ENCODE measurements around the gene CHAF1A. TPM values are rescaled to one million over a fixed set of nuclear protein-coding genes. Genes with fewer than 3 reads are reported as not detected.

CHAF1A gene
- total and polyA plus RNA-seq, 2 of the 8 experiments (the other 6 are each of a cell fraction or from before 2014, with no cell fraction given) = 122 to 147 TPM

DNA sequence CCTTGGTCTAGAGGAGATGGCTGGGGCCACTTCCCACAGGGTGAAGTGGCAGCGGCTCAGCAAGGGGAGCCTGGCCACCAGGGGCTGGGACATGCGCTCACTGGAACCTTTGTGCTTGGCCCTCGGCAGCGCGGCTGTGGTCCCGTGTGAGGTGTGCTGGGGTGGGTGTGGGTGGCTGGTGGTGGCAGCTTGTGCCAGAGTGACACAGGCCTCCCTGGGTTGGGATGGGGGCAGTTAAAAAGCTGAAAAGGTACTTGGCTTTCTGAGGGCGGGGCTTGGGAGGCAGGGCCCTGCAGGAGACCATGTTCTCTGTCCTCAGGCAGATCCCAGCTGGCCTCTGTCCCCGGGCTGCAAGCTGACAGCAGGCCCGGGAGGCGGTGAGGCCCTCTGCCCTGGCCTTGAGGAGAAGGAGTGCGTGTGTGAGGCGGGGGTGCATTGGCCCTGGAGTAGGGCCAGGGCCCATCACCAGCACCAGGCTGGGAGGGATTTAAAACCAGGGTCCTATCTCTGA lies 41.7 kb upstream of the CHAF1A start:
- WGBS, 2 experiments (ENCODE audit: extremely low coverage in 1 of 2, insufficient coverage in 1 of 2, insufficient read length in 1 of 2, insufficient replicate concordance in 2 of 2, low coverage in 1 of 2, low lambda C conversion rate in 2 of 2, missing lambda C conversion rate in 1 of 2) = 82% methylated on average over 12 of the region's 12 CpGs; no CpG with 5 or more reads in 1 of the 2 experiments
- Histone ChIP-seq H3K36me3 (ENCODE audit: control insufficient read depth in 2 of 4, insufficient read depth in 4 of 4, low read length in 3 of 4) (peaks cover 5 to 18% (median 14%) of the 10 kb centered on the region in 4 experiments; a peak in 6 of 8 replicates), H3K9ac (replicated peaks in 1 of 4; ENCODE audit: extremely low read depth in 1 of 4, low read depth in 3 of 4, low read length in 3 of 4) (no peak overlapping the region), H4K5ac (ENCODE audit: insufficient read length, low read depth, low read length) (no peak overlapping the region), H3K79me2 (ENCODE audit: control insufficient read depth in 1 of 2, insufficient read depth in 2 of 2, low read length in 2 of 2) (no peaks in the 10 kb centered on the region), H4K8ac (ENCODE audit: extremely low read depth, insufficient read depth, low read length) (peak overlapping the region; percentile 9), H3K27ac (ENCODE audit: low read depth, low read length) (no peak overlapping the region), H3K18ac (ENCODE audit: extremely low read depth, low read length) (no peak overlapping the region), H3K4me2 (ENCODE audit: insufficient read depth in 1 of 2, low read depth in 2 of 2, low read length in 2 of 2) (no peak overlapping the region), H2BK15ac (ENCODE audit: low read length) (no peak overlapping the region), H3K4me3 (ENCODE audit: extremely low read depth in 1 of 4, insufficient read depth in 2 of 4, low read depth in 3 of 4, low read length in 4 of 4) (no peak overlapping the region), H3K14ac (ENCODE audit: insufficient read length) (no peak overlapping the region), H3K4me1 (replicated peaks in 1 of 4; ENCODE audit: control insufficient read depth in 3 of 4, insufficient read depth in 4 of 4, low read length in 3 of 4) (peaks cover 0 to 12% (median 2%) of the 10 kb centered on the region in 4 experiments; a peak in 2 of 7 replicates), H2BK20ac (ENCODE audit: low read length) (no peak overlapping the region), H2BK12ac (ENCODE audit: low read depth, low read length) (0 out of 2 replicates have a peak overlapping the region, but pooled peaks have one; percentile 27), H3K4ac (replicated peaks; ENCODE audit: insufficient read length, low read depth, low read length) (no peak overlapping the region), H2AK5ac (ENCODE audit: low read depth, low read length) (no peak overlapping the region), H4K91ac (replicated peaks; ENCODE audit: insufficient read length, low read length) (no peak overlapping the region), H4K20me1 (replicated peaks in 1 of 2; ENCODE audit: control insufficient read depth in 1 of 2, insufficient read depth in 2 of 2, low read length in 2 of 2) (peaks cover 9 to 23% of the 10 kb centered on the region in 2 experiments), H3K23me2 (ENCODE audit: low read depth, low read length) (no peaks in the 10 kb centered on the region), H3K23ac (ENCODE audit: insufficient read length) (no peak overlapping the region), H3K79me1 (ENCODE audit: low read depth, low read length) (no peaks in the 10 kb centered on the region), H3K9me3 (ENCODE audit: insufficient read depth in 2 of 2, low read depth in 1 of 2, low read length in 1 of 2) (no peaks in the 10 kb centered on the region), H3K56ac (replicated peaks; ENCODE audit: insufficient read length, low read depth, low read length) (no peak overlapping the region), H2BK120ac (replicated peaks; ENCODE audit: low read depth, low read length) (no peak overlapping the region), H2BK5ac (ENCODE audit: low read depth, low read length) (peak overlapping the region; percentile 52), H2AFZ (ENCODE audit: low read length) (no peak overlapping the region), H3K27me3 (replicated peaks in 1 of 4; ENCODE audit: control insufficient read depth in 3 of 4, extremely low read depth in 1 of 4, insufficient read depth in 3 of 4, low read length in 3 of 4) (no peaks in the 10 kb centered on the region)
- DNase-seq (ENCODE audit: low read depth in 1 of 2, low spot score in 2 of 2) (no peak), FAIRE-seq (no peak)
- CTCF ChIA-PET (ENCODE audit: partially characterized antibody) = interaction anchor here (0.6 to 3.5 kb wide), 6 partner anchors 8 to 92 kb away, joined by 3 to 37 read pairs (median 4); no protein-coding TSS in a partner anchor
- no peak for TF ChIP-seq CHD1 (IDR thresholded peaks at IDR 0.05; ENCODE audit: low read depth, low read length)
- TF ChIP-seq, protein P1, sequence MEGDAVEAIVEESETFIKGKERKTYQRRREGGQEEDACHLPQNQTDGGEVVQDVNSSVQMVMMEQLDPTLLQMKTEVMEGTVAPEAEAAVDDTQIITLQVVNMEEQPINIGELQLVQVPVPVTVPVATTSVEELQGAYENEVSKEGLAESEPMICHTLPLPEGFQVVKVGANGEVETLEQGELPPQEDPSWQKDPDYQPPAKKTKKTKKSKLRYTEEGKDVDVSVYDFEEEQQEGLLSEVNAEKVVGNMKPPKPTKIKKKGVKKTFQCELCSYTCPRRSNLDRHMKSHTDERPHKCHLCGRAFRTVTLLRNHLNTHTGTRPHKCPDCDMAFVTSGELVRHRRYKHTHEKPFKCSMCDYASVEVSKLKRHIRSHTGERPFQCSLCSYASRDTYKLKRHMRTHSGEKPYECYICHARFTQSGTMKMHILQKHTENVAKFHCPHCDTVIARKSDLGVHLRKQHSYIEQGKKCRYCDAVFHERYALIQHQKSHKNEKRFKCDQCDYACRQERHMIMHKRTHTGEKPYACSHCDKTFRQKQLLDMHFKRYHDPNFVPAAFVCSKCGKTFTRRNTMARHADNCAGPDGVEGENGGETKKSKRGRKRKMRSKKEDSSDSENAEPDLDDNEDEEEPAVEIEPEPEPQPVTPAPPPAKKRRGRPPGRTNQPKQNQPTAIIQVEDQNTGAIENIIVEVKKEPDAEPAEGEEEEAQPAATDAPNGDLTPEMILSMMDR (IDR thresholded peaks at IDR 0.05; ENCODE audit: control extremely low read depth in 1 of 3, insufficient read depth in 1 of 3, low read depth in 1 of 3, low read length in 3 of 3) = peak in 1 of 3 experiments; percentile 9; a peak in 1 of 4 replicates
- POLR2A ChIA-PET (ENCODE audit: partially characterized antibody) = interaction anchor here (0.6 to 13.0 kb wide), 6 partner anchors 8 to 122 kb away, joined by 3 to 72 read pairs (median 10); partner anchors contain the start of gene MPND
